ENCODE data around the gene AGPAT1. TPM values are rescaled to one million over a fixed set of nuclear protein-coding genes. Genes with fewer than 3 reads are reported as not detected.

AGPAT1 gene
- polyA plus RNA-seq, 3 donors: 9.9 to 34.4 (median 11.3) TPM

DNA sequence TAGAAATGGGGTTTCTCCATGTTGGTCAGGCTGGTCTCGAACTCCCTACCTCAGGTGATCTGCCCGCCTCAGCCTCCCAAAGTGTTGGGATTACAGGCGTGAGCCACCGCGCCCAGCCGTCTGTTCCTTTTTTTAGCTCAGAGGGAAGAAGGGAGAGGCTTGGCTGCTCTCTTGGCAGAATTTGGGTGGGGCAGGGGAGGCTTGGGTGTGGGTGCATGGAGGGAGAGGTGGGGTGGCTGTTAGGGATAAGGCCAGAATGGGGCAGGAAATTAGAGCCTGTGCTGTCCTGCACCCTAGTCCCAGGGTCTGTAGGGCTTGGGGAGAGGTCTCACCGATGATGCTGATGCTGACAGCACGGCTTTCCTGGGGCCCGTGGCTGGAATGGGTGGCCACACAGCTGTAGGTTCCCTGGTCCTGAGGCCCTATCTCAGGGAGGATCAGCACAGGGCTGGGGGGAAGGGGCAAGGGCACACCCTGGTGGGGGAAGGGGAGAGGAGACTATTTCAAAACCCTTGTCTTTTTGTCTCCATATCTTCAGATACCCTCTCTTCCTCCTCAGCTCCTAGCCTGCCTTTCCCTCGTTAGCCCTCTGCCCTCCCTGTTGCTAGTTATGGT lies 6.1 kb upstream of the AGPAT1 start:
- intact Hi-C loops (cut with micrococcal nuclease): no loop called here
- no peak overlapping the region for H2AFZ ChIP-seq (ENCODE audit: insufficient read depth, low read depth, low read length, poor library complexity, severe bottlenecking)
- no peak overlapping the region for H3K4me2 ChIP-seq (replicated peaks; ENCODE audit: extremely low read depth, low read length, poor library complexity, severe bottlenecking)
- Mint-ChIP-seq H3K27me3 (ENCODE audit: low read depth in 3 of 3) (peaks cover 0 to 3% (median 2%) of the 10 kb centered on the region in 3 donors), H3K4me1 (peaks cover 68% of the 10 kb centered on the region), H3K4me3 (no peak overlapping the region), H3K9me3 (no peaks in the 10 kb centered on the region), H3K36me3 (peaks cover 48 to 61% of the 10 kb centered on the region in 2 donors), H3K27ac (peak overlapping the region; percentile 62 to 92 (median 78))
- no peaks in the 10 kb centered on the region for H3K27me3 ChIP-seq (ENCODE audit: control insufficient read depth in 2 of 2, insufficient read depth in 2 of 2, low read length in 2 of 2)
- 41% methylated on average over 5 of the region's 10 CpGs for WGBS (ENCODE audit: insufficient coverage)
- peak overlapping the region; percentile 27 to 62 for H3K27ac ChIP-seq (ENCODE audit: low read depth in 1 of 2, low read length in 2 of 2)
- DNase-seq: no peak
- TF ChIP-seq, protein P1, sequence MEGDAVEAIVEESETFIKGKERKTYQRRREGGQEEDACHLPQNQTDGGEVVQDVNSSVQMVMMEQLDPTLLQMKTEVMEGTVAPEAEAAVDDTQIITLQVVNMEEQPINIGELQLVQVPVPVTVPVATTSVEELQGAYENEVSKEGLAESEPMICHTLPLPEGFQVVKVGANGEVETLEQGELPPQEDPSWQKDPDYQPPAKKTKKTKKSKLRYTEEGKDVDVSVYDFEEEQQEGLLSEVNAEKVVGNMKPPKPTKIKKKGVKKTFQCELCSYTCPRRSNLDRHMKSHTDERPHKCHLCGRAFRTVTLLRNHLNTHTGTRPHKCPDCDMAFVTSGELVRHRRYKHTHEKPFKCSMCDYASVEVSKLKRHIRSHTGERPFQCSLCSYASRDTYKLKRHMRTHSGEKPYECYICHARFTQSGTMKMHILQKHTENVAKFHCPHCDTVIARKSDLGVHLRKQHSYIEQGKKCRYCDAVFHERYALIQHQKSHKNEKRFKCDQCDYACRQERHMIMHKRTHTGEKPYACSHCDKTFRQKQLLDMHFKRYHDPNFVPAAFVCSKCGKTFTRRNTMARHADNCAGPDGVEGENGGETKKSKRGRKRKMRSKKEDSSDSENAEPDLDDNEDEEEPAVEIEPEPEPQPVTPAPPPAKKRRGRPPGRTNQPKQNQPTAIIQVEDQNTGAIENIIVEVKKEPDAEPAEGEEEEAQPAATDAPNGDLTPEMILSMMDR (IDR thresholded peaks at IDR 0.05): no peak
- H3K36me3 ChIP-seq (replicated peaks in 1 of 2; ENCODE audit: control insufficient read depth in 1 of 2, insufficient read depth in 2 of 2, low read length in 2 of 2): peaks cover 45 to 61% of the 10 kb centered on the region in 2 donors
- H3K79me2 ChIP-seq (ENCODE audit: insufficient read depth, low read length): peaks cover 54% of the 10 kb centered on the region
- H3K9ac ChIP-seq (ENCODE audit: insufficient read depth, low read length, poor library complexity, severe bottlenecking): no peak overlapping the region
- H3K4me3 ChIP-seq (replicated peaks in 1 of 3; ENCODE audit: low read depth in 2 of 3, low read length in 3 of 3): no peak overlapping the region
- peaks cover 49 to 58% of the 10 kb centered on the region in 2 donors for H3K4me1 ChIP-seq (ENCODE audit: control insufficient read depth in 1 of 2, insufficient read depth in 2 of 2, low read length in 2 of 2)
- no peaks in the 10 kb centered on the region for H4K20me1 ChIP-seq (ENCODE audit: insufficient read depth, low read length)
- H3K9me3 ChIP-seq (replicated peaks in 1 of 2; ENCODE audit: control insufficient read depth in 1 of 2, insufficient read depth in 1 of 2, low read length in 2 of 2): no peaks in the 10 kb centered on the region

DNA sequence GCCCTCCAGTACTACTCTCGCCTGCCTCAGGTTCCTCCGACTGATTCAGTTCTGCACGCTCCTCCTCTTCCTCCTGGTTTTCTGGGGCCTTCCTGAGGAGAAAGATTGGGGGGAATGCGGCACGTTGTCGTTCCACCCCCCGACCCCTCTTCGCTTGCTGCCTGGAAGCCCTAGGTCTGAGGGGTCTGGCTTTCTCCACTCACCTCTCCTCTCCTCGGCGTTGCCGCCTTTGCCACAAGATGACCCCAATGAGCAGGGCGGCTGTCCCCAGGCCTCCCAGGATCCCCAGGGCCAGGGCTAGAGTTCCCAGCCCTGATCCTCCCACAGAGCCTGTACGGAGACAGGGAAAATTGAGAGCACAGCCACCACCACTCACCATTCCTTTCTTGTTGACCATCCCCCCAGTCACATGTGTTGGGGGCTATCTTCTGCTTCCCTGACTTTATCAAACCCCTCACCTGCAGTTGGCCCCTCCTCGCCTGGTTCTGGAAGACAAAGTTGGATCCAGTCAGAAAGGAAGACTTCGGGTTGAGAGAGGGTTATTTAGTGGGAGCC lies 5.3 kb upstream of the AGPAT1 start:
- Histone ChIP-seq H3K79me2 (ENCODE audit: insufficient read depth, low read length) (peaks cover 51% of the 10 kb centered on the region), H3K4me3 (replicated peaks in 1 of 3; ENCODE audit: low read depth in 2 of 3, low read length in 3 of 3) (no peak overlapping the region), H2AFZ (ENCODE audit: insufficient read depth, low read depth, low read length, poor library complexity, severe bottlenecking) (no peak overlapping the region), H3K36me3 (replicated peaks in 1 of 2; ENCODE audit: control insufficient read depth in 1 of 2, insufficient read depth in 2 of 2, low read length in 2 of 2) (peaks cover 37 to 53% of the 10 kb centered on the region in 2 donors), H3K4me2 (replicated peaks; ENCODE audit: extremely low read depth, low read length, poor library complexity, severe bottlenecking) (no peak overlapping the region), H3K27ac (ENCODE audit: low read depth in 1 of 2, low read length in 2 of 2) (peak overlapping the region in 1 of 2 donors; percentile 38), H3K4me1 (ENCODE audit: control insufficient read depth in 1 of 2, insufficient read depth in 2 of 2, low read length in 2 of 2) (peaks cover 49 to 58% of the 10 kb centered on the region in 2 donors), H3K9me3 (replicated peaks in 1 of 2; ENCODE audit: control insufficient read depth in 1 of 2, insufficient read depth in 1 of 2, low read length in 2 of 2) (no peaks in the 10 kb centered on the region), H3K9ac (ENCODE audit: insufficient read depth, low read length, poor library complexity, severe bottlenecking) (no peak overlapping the region), H3K27me3 (ENCODE audit: control insufficient read depth in 2 of 2, insufficient read depth in 2 of 2, low read length in 2 of 2) (no peaks in the 10 kb centered on the region), H4K20me1 (ENCODE audit: insufficient read depth, low read length) (no peaks in the 10 kb centered on the region)
- intact Hi-C loops (cut with micrococcal nuclease): no loop called here
- TF ChIP-seq, protein P1 (IDR thresholded peaks at IDR 0.05): no peak
- Mint-ChIP-seq H3K27me3 (ENCODE audit: low read depth in 3 of 3) (peaks cover 0 to 4% (median 0%) of the 10 kb centered on the region in 3 donors), H3K4me1 (peaks cover 68% of the 10 kb centered on the region), H3K4me3 (no peak overlapping the region), H3K9me3 (no peaks in the 10 kb centered on the region), H3K36me3 (peaks cover 40 to 53% of the 10 kb centered on the region in 2 donors), H3K27ac (peak overlapping the region in 6 of 7 donors; percentile 15 to 100 (median 29))
- no peak for DNase-seq
- 91% methylated on average over 5 of the region's 15 CpGs for WGBS (ENCODE audit: insufficient coverage)
